Body of pancreas (tissue), 4 donors: Measurements from ENCODE around the gene GRIK4. TPM values are rescaled to one million over a fixed set of nuclear protein-coding genes. Genes with fewer than 3 reads are reported as not detected.

Experiments
- ATAC-seq: fragments of 150-250 bp; one replicate; pipeline ENCODE4 v1.9.1; 2016
- DNase-seq, 4 donors: peaks; one replicate each; pipeline ENCODE4 v3.0.0-alpha.2; 2019
- H3K27ac ChIP-seq, 4 donors: fragments of 200-600 bp; sonication (generic); 1 replicate in 3 of 4; 2 replicates in 1 of 4; pipeline versions ENCODE4 v1.5.1 to v1.6.1; 2016 to 2019; ENCODE audit warnings: mild to moderate bottlenecking in 1 of 4, mixed read lengths in 1 of 4, moderate library complexity in 1 of 4
- H3K27me3 ChIP-seq, 2 donors: fragments of 200-600 bp; sonication (generic); one replicate each; pipeline ENCODE4 v1.6.0; 2016; ENCODE audit warnings: mild to moderate bottlenecking in 1 of 2
- H3K36me3 ChIP-seq, 2 donors: fragments of 200-600 bp; sonication (generic); replicated peaks in 1 of 2; 2 replicates each; pipeline ENCODE4 v1.5.1; 2016; ENCODE audit warnings: low read depth in 2 of 2; ENCODE audit not compliant: insufficient read depth in 1 of 2
- H3K4me1 ChIP-seq: fragments of 200-600 bp; sonication (generic); one replicate; pipeline ENCODE4 v1.6.0; 2016
- H3K4me3 ChIP-seq, 2 donors: fragments of 200-600 bp; sonication (generic); 1 replicate in 1 of 2; 2 replicates in 1 of 2; pipeline ENCODE4 v1.5.1; 2016 to 2019
- H3K9me3 ChIP-seq, 3 donors: fragments of 200-600 bp; sonication (generic); 1 replicate in 2 of 3; 2 replicates in 1 of 3; pipeline ENCODE4 v1.5.1; 2016
- CTCF ChIP-seq, 7 experiments: fragments of 450-650 bp in 4 of 7; fragments of 200-600 bp in 3 of 7; sonication (generic) in 3 of 7; IDR thresholded peaks; one replicate each; pipeline ENCODE4 v1.5.1; 2016 to 2019; ENCODE audit warnings: antibody characterized with exemption in 7 of 7
- POLR2A ChIP-seq, 3 donors: fragments of 450-650 bp; IDR thresholded peaks; one replicate each; pipeline ENCODE4 v1.6.1; 2016; ENCODE audit warnings: antibody characterized with exemption in 3 of 3, mild to moderate bottlenecking in 2 of 3
- WGBS, 2 donors: methylation state at CpG; one replicate each; pipeline ENCODE4 v1.1.5; 2017; 5-methylcytosine and 5-hydroxymethylcytosine counted together
- intact Hi-C: fragments of 100-400 bp; cut with DNase I; formaldehyde crosslinking; loops from one replicate; pipeline ENCODE4 v1.15.1; 2023
- total RNA-seq, 2 donors: library from RNA; depleted of rRNA; stranded (reverse); fragments of >200 nt; gene quantifications; one replicate each; pipeline ENCODE4 v1.1.0, GENCODE V29; 2016

The GRIK4 gene
- total RNA-seq, 2 donors from 2014 or later: not detected

GRCh38 chr11:120659076-120659475 is 147.5 kb downstream of the GRIK4 start:
- intact Hi-C loops: no loop called here
- no peaks in the 10 kb centered on the region for H3K36me3 ChIP-seq
- TF ChIP-seq CTCF (IDR thresholded peaks at IDR 0.05): no peak
- H3K27me3 ChIP-seq: no peaks in the 10 kb centered on the region
- DNase-seq (no peak), ATAC-seq (no peak)
- no peak overlapping the region for H3K4me3 ChIP-seq
- WGBS, 2 donors: 72 to 73% methylated on average over 6 of the region's 6 CpGs
- no peaks in the 10 kb centered on the region for H3K4me1 ChIP-seq
- no peak overlapping the region for H3K27ac ChIP-seq
- H3K9me3 ChIP-seq: no peaks in the 10 kb centered on the region

GRCh38 chr11:120660024-120660565 is 148.5 kb downstream of the GRIK4 start:
- Histone ChIP-seq H3K36me3 (no peaks in the 10 kb centered on the region), H3K27ac (no peak overlapping the region), H3K4me3 (no peak overlapping the region), H3K27me3 (no peaks in the 10 kb centered on the region), H3K4me1 (no peaks in the 10 kb centered on the region), H3K9me3 (no peaks in the 10 kb centered on the region)
- peak in 3 of 4 donors; percentile 4 to 50 (median 20) for DNase-seq
- no peak for ATAC-seq
- TF ChIP-seq CTCF (IDR thresholded peaks at IDR 0.05): peak in 4 of 7 experiments; percentile 19 to 35 (median 26)
- no peak for TF ChIP-seq POLR2A (IDR thresholded peaks at IDR 0.05)
- intact Hi-C loops: loop anchor here (10.0 kb wide), 1 partner anchor 65 kb away; no protein-coding TSS in a partner anchor
- WGBS, 2 donors: 43 to 83% methylated on average over 5 to 17 of the region's 17 CpGs

DNA sequence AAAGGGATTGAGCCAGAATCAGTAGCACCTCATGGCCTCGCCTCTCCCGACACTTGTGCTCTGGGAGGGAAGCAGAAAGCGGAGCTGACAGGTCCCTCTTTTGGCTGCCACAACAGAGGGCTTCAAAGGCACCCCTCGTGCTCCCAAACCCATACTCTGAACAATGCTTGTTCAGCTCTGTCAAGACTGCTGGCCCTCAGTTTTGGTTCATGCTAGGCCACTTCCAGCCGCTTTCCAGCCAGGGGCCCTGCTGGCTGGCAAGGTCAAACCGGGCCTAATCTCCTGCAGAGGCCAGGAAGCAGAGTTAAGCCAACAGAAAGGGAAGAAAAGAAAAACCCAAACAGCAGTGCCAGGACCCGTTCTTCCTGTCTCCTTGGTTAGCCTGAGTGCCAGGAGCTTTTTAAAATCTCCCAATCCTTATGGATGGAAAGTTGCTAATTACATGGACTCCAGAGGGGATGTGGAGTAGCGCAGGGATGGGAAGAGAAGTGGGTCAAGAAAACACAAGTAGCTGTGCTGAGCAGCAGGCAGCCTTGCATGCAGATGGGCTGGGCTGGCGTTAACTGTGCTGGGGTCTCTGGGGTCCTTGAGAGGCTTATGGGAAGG is 150.6 kb downstream of the GRIK4 start:
- TF ChIP-seq CTCF (IDR thresholded peaks at IDR 0.05): no peak
- TF ChIP-seq POLR2A (IDR thresholded peaks at IDR 0.05): no peak
- intact Hi-C loops: loop anchor here (10.0 kb wide), 1 partner anchor 63 kb away; no protein-coding TSS in a partner anchor
- Histone ChIP-seq H3K27ac (no peak overlapping the region), H3K9me3 (no peaks in the 10 kb centered on the region), H3K27me3 (no peaks in the 10 kb centered on the region), H3K4me1 (no peaks in the 10 kb centered on the region), H3K36me3 (no peaks in the 10 kb centered on the region), H3K4me3 (no peak overlapping the region)
- 71 to 72% methylated on average over 8 to 9 of the region's 9 CpGs for WGBS, 2 donors
- DNase-seq: no peak
- ATAC-seq: no peak

GRCh38 chr11:120663142-120663541 is 151.6 kb downstream of the GRIK4 start:
- Histone ChIP-seq H3K4me1 (no peaks in the 10 kb centered on the region), H3K36me3 (no peaks in the 10 kb centered on the region), H3K27me3 (peaks cover 0 to 4% of the 10 kb centered on the region in 2 donors), H3K4me3 (no peak overlapping the region), H3K27ac (no peak overlapping the region), H3K9me3 (no peaks in the 10 kb centered on the region)
- ATAC-seq (no peak), DNase-seq (no peak)
- TF ChIP-seq POLR2A (IDR thresholded peaks at IDR 0.05) (no peak), CTCF (IDR thresholded peaks at IDR 0.05) (no peak)
- WGBS, 2 donors: 58 to 63% methylated on average over 2 of the region's 2 CpGs
- intact Hi-C loops: loop anchor here (10.0 kb wide), 1 partner anchor 62 kb away; no protein-coding TSS in a partner anchor
